BJ (cell line): ENCODE data around the gene TNFAIP8L3. TPM values are rescaled to one million over a fixed set of nuclear protein-coding genes. Genes with fewer than 3 reads are reported as not detected.

ENCODE experiments used
- CTCF ChIA-PET: fragments of 350-600 bp; formaldehyde crosslinking; extraction: SDS; loops from one replicate; lab custom pipeline; 2021; ENCODE audit warnings: antibody characterized with exemption, inconsistent platforms; lab: Yijun Ruan, JAX
- POLR2A ChIA-PET: fragments of 300-600 bp; sonication (Branson Sonifier 250); formaldehyde crosslinking; extraction: SDS; loops from one replicate; lab custom pipeline; 2021; ENCODE audit warnings: antibody characterized with exemption; lab: Charles Lee
- DNase-seq: peaks from one replicate; pipeline ENCODE4 v3.0.0-alpha.2; 2011; ENCODE audit warnings: low read depth
- H3K27me3 ChIP-seq: 2 replicates; pipeline ENCODE4 v1.6.0; 2011; ENCODE audit warnings: low read length; ENCODE audit not compliant: control insufficient read depth, insufficient read depth
- H3K36me3 ChIP-seq: 2 replicates; pipeline ENCODE4 v1.5.1; 2011; ENCODE audit warnings: low read length; ENCODE audit not compliant: control insufficient read depth, insufficient read depth
- H3K4me3 ChIP-seq: 2 replicates; pipeline ENCODE4 v1.5.1; 2011; ENCODE audit warnings: low read depth, mild to moderate bottlenecking, control low read depth, low read length
- polyA plus RNA-seq: library from polyadenylated mRNA; depleted of rRNA; stranded (reverse); fragments of >200 nt; gene quantifications from 2 replicates; pipeline ENCODE4 v1.2.3, GENCODE V29; 2011
- TF ChIP-seq, protein P1 (sequence below): IDR thresholded peaks from 2 replicates; pipeline ENCODE4 v1.5.1; 2011; ENCODE audit warnings: low read depth, mild to moderate bottlenecking, control low read depth, inconsistent platforms, low read length, moderate library complexity; ENCODE audit not compliant: insufficient read depth

The TNFAIP8L3 gene
- polyA plus RNA-seq, 1 experiment: 0.04 TPM

GRCh38 chr15:51090753-51091152 lies 4.0 kb downstream of the TNFAIP8L3 start:
- H3K4me3 ChIP-seq: no peak overlapping the region
- CTCF ChIA-PET: no interaction called here
- DNase-seq: no peak
- TF ChIP-seq, protein P1, sequence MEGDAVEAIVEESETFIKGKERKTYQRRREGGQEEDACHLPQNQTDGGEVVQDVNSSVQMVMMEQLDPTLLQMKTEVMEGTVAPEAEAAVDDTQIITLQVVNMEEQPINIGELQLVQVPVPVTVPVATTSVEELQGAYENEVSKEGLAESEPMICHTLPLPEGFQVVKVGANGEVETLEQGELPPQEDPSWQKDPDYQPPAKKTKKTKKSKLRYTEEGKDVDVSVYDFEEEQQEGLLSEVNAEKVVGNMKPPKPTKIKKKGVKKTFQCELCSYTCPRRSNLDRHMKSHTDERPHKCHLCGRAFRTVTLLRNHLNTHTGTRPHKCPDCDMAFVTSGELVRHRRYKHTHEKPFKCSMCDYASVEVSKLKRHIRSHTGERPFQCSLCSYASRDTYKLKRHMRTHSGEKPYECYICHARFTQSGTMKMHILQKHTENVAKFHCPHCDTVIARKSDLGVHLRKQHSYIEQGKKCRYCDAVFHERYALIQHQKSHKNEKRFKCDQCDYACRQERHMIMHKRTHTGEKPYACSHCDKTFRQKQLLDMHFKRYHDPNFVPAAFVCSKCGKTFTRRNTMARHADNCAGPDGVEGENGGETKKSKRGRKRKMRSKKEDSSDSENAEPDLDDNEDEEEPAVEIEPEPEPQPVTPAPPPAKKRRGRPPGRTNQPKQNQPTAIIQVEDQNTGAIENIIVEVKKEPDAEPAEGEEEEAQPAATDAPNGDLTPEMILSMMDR: no peak
- H3K27me3 ChIP-seq: peaks cover 33% of the 10 kb centered on the region
- H3K36me3 ChIP-seq: no peaks in the 10 kb centered on the region
- POLR2A ChIA-PET: no interaction called here

DNA sequence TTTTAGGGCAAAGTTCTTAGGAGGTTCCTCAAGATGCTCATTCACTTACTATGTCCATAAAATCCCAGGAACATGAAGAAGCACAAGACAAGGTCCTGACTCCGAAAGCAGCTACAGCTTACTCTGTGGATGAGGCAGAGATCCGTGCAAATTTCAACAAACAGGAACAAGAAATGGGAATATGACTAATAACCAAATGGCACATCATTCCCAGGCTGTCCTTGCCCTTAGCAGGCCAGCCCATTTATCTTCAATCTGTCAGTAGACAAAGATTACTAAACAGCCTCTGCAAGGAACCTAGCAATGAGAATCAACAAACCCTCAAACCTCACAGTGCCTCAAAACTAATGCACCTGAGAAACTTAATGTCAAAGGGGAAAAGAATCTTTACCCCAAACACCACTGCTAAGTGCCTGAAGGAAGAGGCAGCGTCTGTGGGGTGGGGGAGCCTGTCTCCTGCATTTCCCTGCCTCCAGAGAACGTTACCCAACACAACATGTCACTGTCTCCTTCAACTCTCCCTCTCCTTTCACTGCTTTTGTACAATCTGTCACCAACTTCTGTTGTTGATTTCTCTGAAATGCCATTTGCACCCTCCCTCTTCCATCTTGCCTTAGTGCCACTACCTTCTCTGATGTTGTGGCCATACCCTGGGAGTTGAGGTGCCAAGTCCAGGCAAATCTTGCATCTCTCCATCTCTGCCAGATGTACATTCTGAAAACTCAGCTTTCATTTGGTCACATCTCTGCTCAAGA lies 4.8 kb downstream of the TNFAIP8L3 start:
- no peak for DNase-seq
- Histone ChIP-seq H3K4me3 (no peak overlapping the region), H3K27me3 (peaks cover 26% of the 10 kb centered on the region), H3K36me3 (no peaks in the 10 kb centered on the region)
- ChIA-PET CTCF (interaction anchor here (0.7 kb wide), 1 partner anchor 8 kb away, joined by 3 read pairs; no protein-coding TSS in a partner anchor), POLR2A (no interaction called here)
- TF ChIP-seq, protein P1: no peak

GRCh38 chr15:51089041-51089440 lies 5.7 kb downstream of the TNFAIP8L3 start:
- Histone ChIP-seq H3K36me3 (no peaks in the 10 kb centered on the region), H3K27me3 (peaks cover 24% of the 10 kb centered on the region), H3K4me3 (no peak overlapping the region)
- TF ChIP-seq, protein P1: no peak
- DNase-seq: no peak
- ChIA-PET POLR2A (no interaction called here), CTCF (interaction anchor here (0.7 kb wide), 1 partner anchor 9 kb away, joined by 3 read pairs; no protein-coding TSS in a partner anchor)

- ChIA-PET CTCF (no interaction called here), POLR2A (no interaction called here)
- H3K36me3 ChIP-seq: no peaks in the 10 kb centered on the region
- DNase-seq: no peak
- H3K27me3 ChIP-seq: peaks cover 23% of the 10 kb centered on the region
- no peak overlapping the region for H3K4me3 ChIP-seq
- TF ChIP-seq, protein P1: no peak
These were observed 6.1 kb downstream of the TNFAIP8L3 start for GRCh38 chr15:51088585-51088984.

DNA sequence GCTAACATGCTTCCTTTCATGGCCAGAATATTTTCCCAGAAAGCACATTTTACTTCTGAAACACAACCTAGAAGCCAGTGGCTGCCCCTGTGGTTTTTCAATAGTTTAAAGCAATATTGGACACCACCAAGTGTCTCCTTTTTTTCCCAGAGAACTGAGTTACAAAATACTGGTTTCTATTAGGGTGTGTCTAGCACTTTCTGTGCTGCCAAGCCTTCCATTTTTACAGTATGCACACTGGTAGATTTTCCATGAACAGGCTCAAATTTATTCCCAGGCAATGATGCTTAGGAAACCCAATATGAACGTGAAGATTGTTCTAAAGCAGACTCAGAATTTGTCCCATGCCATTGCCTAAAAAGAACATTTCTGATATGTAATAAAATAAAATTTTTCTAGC lies 7.2 kb downstream of the TNFAIP8L3 start:
- POLR2A ChIA-PET: no interaction called here
- CTCF ChIA-PET: no interaction called here
- no peak for DNase-seq
- TF ChIP-seq, protein P1: no peak
- no peaks in the 10 kb centered on the region for H3K36me3 ChIP-seq
- no peak overlapping the region for H3K4me3 ChIP-seq
- peaks cover 15% of the 10 kb centered on the region for H3K27me3 ChIP-seq
